ENCODE measurements around the gene STK16. TPM values are rescaled to one million over a fixed set of nuclear protein-coding genes. Genes with fewer than 3 reads are reported as not detected.
A peak's percentile ranks its signal among the peaks of the same experiment; 100 is the strongest.

The STK16 gene
- total and polyA plus RNA-seq, 12 donors: 19.2 to 55.8 (median 26.8) TPM

GRCh38 chr2:219281588-219281987 is 36.3 kb downstream of the STK16 start:
- H3K4me1 ChIP-seq (replicated peaks in 1 of 2): peaks cover 14 to 33% of the 10 kb centered on the region in 2 donors
- TF ChIP-seq CTCF (IDR thresholded peaks at IDR 0.05) (no peak), POLR2A (IDR thresholded peaks at IDR 0.05) (no peak)
- H3K4me3 ChIP-seq: no peak overlapping the region
- WGBS, 4 donors: 81 to 84% (median 83%) methylated on average over 7 to 8 of the region's 8 CpGs
- H3K27ac ChIP-seq: peak overlapping the region in 1 of 5 donors; percentile 99
- no peak for DNase-seq
- intact Hi-C loops (cut with DNase I): no loop called here
- peaks cover 0 to 53% of the 10 kb centered on the region in 2 donors for H3K36me3 ChIP-seq (replicated peaks in 1 of 2)
- no peaks in the 10 kb centered on the region for H3K27me3 ChIP-seq
- H3K9me3 ChIP-seq (replicated peaks in 1 of 3): no peaks in the 10 kb centered on the region

DNA sequence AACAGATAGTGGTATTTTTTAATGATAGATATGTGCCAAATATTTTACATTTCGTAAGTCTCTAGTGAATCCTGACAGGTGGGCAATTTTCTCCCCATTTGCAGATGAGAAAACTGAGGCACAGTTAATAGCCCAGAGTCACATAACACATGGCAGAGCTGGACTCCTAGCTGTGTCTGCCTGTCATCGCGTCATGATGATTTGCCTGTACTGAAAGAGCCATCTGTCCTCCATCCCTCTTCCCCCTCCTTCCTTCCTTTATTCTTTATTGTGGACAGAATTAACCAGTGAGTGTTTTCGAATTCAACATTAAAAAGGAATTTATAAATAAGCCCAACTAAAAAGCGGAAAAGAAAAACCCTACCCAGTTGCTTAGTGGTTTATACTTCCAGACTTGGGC is 37.1 kb downstream of the STK16 start:
- Histone ChIP-seq H3K36me3 (replicated peaks in 1 of 2) (peaks cover 0 to 53% of the 10 kb centered on the region in 2 donors), H3K9me3 (replicated peaks in 1 of 3) (no peaks in the 10 kb centered on the region), H3K4me3 (no peak overlapping the region), H3K27ac (peak overlapping the region in 1 of 5 donors; percentile 99), H3K27me3 (no peaks in the 10 kb centered on the region), H3K4me1 (replicated peaks in 1 of 2) (peaks cover 14 to 33% of the 10 kb centered on the region in 2 donors)
- TF ChIP-seq CTCF (IDR thresholded peaks at IDR 0.05) (no peak), POLR2A (IDR thresholded peaks at IDR 0.05) (no peak)
- 81 to 92% (median 87%) methylated on average over 5 of the region's 5 CpGs for WGBS, 4 donors
- intact Hi-C loops (cut with DNase I): no loop called here
- DNase-seq: peak in 1 of 7 donors; percentile 14

DNA sequence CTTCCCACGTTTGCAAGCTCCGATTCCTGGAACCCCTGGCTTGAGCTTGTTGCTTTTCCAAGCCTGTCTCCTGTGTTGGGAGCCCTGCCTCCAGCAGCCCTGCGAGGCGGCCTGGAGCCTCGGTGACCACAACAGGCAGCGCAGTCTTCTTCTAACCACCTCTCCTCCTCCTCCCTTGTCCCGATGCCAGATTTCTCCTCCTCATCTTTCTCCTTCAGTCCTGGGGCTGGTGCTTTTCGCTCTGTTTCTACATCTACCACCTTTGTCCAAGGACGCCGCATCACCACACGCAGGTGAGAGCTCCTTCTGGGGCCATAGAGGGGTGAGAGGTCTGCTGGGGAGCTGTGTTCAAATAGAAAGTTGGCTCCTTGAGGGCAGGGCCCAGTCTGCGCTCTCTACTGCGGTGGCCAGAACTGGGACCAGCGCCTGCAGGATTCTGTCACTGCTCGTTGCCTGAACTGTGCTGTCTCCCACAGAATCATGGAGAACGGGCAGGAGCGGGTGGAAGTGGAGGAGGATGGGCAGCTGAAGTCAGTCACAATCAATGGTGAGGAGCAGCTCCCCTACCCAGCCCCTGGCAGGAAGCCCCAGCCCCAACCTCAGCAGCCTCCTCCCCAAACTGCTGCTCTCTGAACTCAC is 37.8 kb downstream of the STK16 start:
- DNase-seq: peak in 1 of 7 donors; percentile 22
- no peak for TF ChIP-seq CTCF (IDR thresholded peaks at IDR 0.05)
- Histone ChIP-seq H3K4me3 (no peak overlapping the region), H3K9me3 (replicated peaks in 1 of 3) (no peaks in the 10 kb centered on the region), H3K36me3 (replicated peaks in 1 of 2) (peaks cover 0 to 53% of the 10 kb centered on the region in 2 donors), H3K27me3 (no peaks in the 10 kb centered on the region), H3K4me1 (replicated peaks in 1 of 2) (peaks cover 14 to 29% of the 10 kb centered on the region in 2 donors), H3K27ac (peak overlapping the region in 1 of 5 donors; percentile 99)
- intact Hi-C loops (cut with DNase I): no loop called here
- WGBS, 4 donors: 91 to 95% (median 92%) methylated on average over 17 of the region's 17 CpGs

GRCh38 chr2:219284501-219285372 is 39.5 kb downstream of the STK16 start:
- Histone ChIP-seq H3K9me3 (replicated peaks in 1 of 3) (no peaks in the 10 kb centered on the region), H3K4me1 (replicated peaks in 1 of 2) (peaks cover 7 to 29% of the 10 kb centered on the region in 2 donors), H3K27me3 (no peaks in the 10 kb centered on the region), H3K27ac (peak overlapping the region in 1 of 5 donors; percentile 69), H3K36me3 (replicated peaks in 1 of 2) (peaks cover 0 to 53% of the 10 kb centered on the region in 2 donors), H3K4me3 (no peak overlapping the region)
- intact Hi-C loops (cut with DNase I): no loop called here
- TF ChIP-seq CTCF (IDR thresholded peaks at IDR 0.05) (no peak), POLR2A (IDR thresholded peaks at IDR 0.05) (no peak)
- 85 to 93% (median 88%) methylated on average over 8 to 16 of the region's 16 CpGs for WGBS, 4 donors
- DNase-seq: no peak
